SK-N-SH (cell line): ENCODE results near the gene RABGAP1L. TPM values are rescaled to one million over a fixed set of nuclear protein-coding genes. Genes with fewer than 3 reads are reported as not detected.
"Not testable (repeated sequence)": the region's sequence is repeated elsewhere in the genome, so short reads cannot be mapped to it uniquely, and the experiment has no call there.

Experiments used
- CTCF ChIA-PET: fragments of 300-600, 350-600 bp; formaldehyde crosslinking; extraction: SDS; loops from one replicate; lab custom pipeline; 2021; lab: Yijun Ruan, JAX
- POLR2A ChIA-PET: fragments of 350-600 bp; sonication (Branson Sonifier 250); formaldehyde crosslinking; extraction: SDS; loops from one replicate; lab custom pipeline; 2020; ENCODE audit warnings: antibody characterized with exemption, inconsistent platforms; lab: Yijun Ruan, JAX
- DNase-seq: peaks from one replicate; pipeline ENCODE4 v3.0.0; 2012
- H2AFZ ChIP-seq: fragments of 200-600 bp; sonication (generic); 2 replicates; pipeline ENCODE4 v1.8.1; 2016; ENCODE audit warnings: antibody characterized with exemption, mild to moderate bottlenecking, low read depth
- H3F3A ChIP-seq: fragments of 200-600 bp; sonication (generic); replicated peaks from 2 replicates; pipeline ENCODE3; 2016; ENCODE audit warnings: antibody characterized with exemption, mild to moderate bottlenecking; ENCODE audit not compliant: insufficient read depth
- H3K27ac ChIP-seq, 2 experiments: fragments of 200-500 bp in 1 of 2; fragments of 200-600 bp in 1 of 2; sonication (Bioruptor generic) in 1 of 2; sonication (generic), shearing (Covaris generic) in 1 of 2; 2 replicates each; pipeline versions ENCODE4 v1.5.1 to v1.6.1; 2014 to 2016; ENCODE audit warnings: low read depth in 2 of 2, inconsistent platforms in 1 of 2, low read length in 1 of 2, mild to moderate bottlenecking in 1 of 2, mixed read lengths in 1 of 2
- H3K27me3 ChIP-seq: fragments of 200-600 bp; sonication (generic), shearing (Covaris generic); 2 replicates; pipeline ENCODE4 v1.6.1; 2016; ENCODE audit warnings: mixed run types; ENCODE audit not compliant: insufficient read depth
- H3K36me3 ChIP-seq, 2 experiments: fragments of 200-500 bp in 1 of 2; fragments of 200-600 bp in 1 of 2; sonication (Bioruptor generic) in 1 of 2; sonication (generic) in 1 of 2; replicated peaks in 1 of 2; 2 replicates each; pipeline versions ENCODE3 to v1.5.1; 2014 to 2016; ENCODE audit warnings: low read length in 1 of 2, mild to moderate bottlenecking in 1 of 2; ENCODE audit not compliant: insufficient read depth in 2 of 2, control insufficient read depth in 1 of 2
- H3K4me1 ChIP-seq, 2 experiments: fragments of 200-500 bp in 1 of 2; fragments of 200-600 bp in 1 of 2; sonication (Bioruptor generic) in 1 of 2; sonication (generic), shearing (Covaris generic) in 1 of 2; 2 replicates each; pipeline versions ENCODE4 v1.5.1 to v1.6.1; 2014 to 2016; ENCODE audit warnings: low read depth in 1 of 2, low read length in 1 of 2, mixed run types in 1 of 2; ENCODE audit not compliant: insufficient read depth in 2 of 2, control insufficient read depth in 1 of 2
- H3K4me2 ChIP-seq: fragments of 200-600 bp; sonication (generic), shearing (Covaris generic); 2 replicates; pipeline ENCODE4 v1.6.1; 2017; ENCODE audit warnings: mixed run types
- H3K4me3 ChIP-seq, 2 experiments: fragments of 200-500 bp in 1 of 2; fragments of 200-600 bp in 1 of 2; sonication (Bioruptor generic) in 1 of 2; sonication (generic), shearing (Covaris generic) in 1 of 2; 2 replicates each; pipeline versions ENCODE4 v1.5.1 to v1.8.1; 2014 to 2016; ENCODE audit warnings: low read depth in 2 of 2, inconsistent platforms in 1 of 2, low read length in 1 of 2, mild to moderate bottlenecking in 1 of 2, mixed read lengths in 1 of 2, moderate library complexity in 1 of 2
- H3K79me2 ChIP-seq: fragments of 200-600 bp; sonication (generic); 2 replicates; pipeline ENCODE4 v1.8.1; 2017; ENCODE audit warnings: mild to moderate bottlenecking; ENCODE audit not compliant: insufficient read depth
- H3K9ac ChIP-seq: fragments of 200-600 bp; sonication (generic); 2 replicates; pipeline ENCODE4 v1.6.1; 2017; ENCODE audit warnings: mixed run types
- H3K9me2 ChIP-seq: fragments of 200-600 bp; sonication (generic); 2 replicates; pipeline ENCODE4 v1.6.1; 2017; ENCODE audit warnings: mixed run types
- H3K9me3 ChIP-seq: fragments of 200-600 bp; sonication (generic); 2 replicates; pipeline ENCODE4 v1.6.1; 2017; ENCODE audit warnings: mixed run types, mild to moderate bottlenecking, moderate library complexity
- H4K20me1 ChIP-seq: fragments of 200-600 bp; sonication (generic); 2 replicates; pipeline ENCODE4 v1.6.1; 2017; ENCODE audit warnings: mild to moderate bottlenecking, mixed run types; ENCODE audit not compliant: insufficient read depth
- ELF1 ChIP-seq: IDR thresholded peaks from 2 replicates; pipeline ENCODE4 v1.4.0; 2012
- EZH2phosphoT487 ChIP-seq: fragments of 200-600 bp; sonication (generic); IDR thresholded peaks from 2 replicates; pipeline ENCODE4 v1.6.1; 2017; ENCODE audit warnings: low read depth, mixed run types, mild to moderate bottlenecking, antibody characterized with exemption, moderate library complexity, borderline replicate concordance
- JUND ChIP-seq: IDR thresholded peaks from 2 replicates; pipeline ENCODE4 v1.4.0; 2012
- RCOR1 ChIP-seq: fragments of 150-350 bp; IDR thresholded peaks from 2 replicates; pipeline ENCODE4 v1.6.1; 2017; ENCODE audit warnings: antibody characterized with exemption, low read length
- WGBS: methylation state at CpG from one replicate; pipeline ENCODE4 v1.1.6; 2017; ENCODE audit warnings: low lambda C conversion rate; 5-methylcytosine and 5-hydroxymethylcytosine counted together
- polyA plus RNA-seq, 3 experiments: library from polyadenylated mRNA; depleted of rRNA; stranded (reverse); fragments of >200 nt; gene quantifications; 2 replicates each; pipeline ENCODE4 v1.2.3, GENCODE V29; 2012
- TF ChIP-seq, protein P1 (sequence below): IDR thresholded peaks from 2 replicates; pipeline ENCODE4; 2012
- TF ChIP-seq, protein P2 (sequence below): IDR thresholded peaks from 2 replicates; pipeline ENCODE4 v1.4.0; 2012; ENCODE audit warnings: low read depth, borderline replicate concordance
- TF ChIP-seq, protein P3 (sequence below): IDR thresholded peaks from 2 replicates; pipeline ENCODE4 v1.4.0; 2012; ENCODE audit warnings: low read depth
- TF ChIP-seq, protein P4 (sequence below): IDR thresholded peaks from 2 replicates; pipeline ENCODE4 v1.6.1; 2012; ENCODE audit warnings: mild to moderate bottlenecking, low read depth, low read length, moderate library complexity
- TF ChIP-seq, protein P5 (sequence below): fragments of 200-600 bp; sonication (generic); IDR thresholded peaks from 2 replicates; pipeline ENCODE4 v1.6.1; 2017; ENCODE audit warnings: antibody characterized with exemption, mild to moderate bottlenecking, moderate library complexity

The RABGAP1L gene
- polyA plus RNA-seq, 1 of the 3 experiments (the other 2 are of a cell fraction) = 7.2 TPM

DNA sequence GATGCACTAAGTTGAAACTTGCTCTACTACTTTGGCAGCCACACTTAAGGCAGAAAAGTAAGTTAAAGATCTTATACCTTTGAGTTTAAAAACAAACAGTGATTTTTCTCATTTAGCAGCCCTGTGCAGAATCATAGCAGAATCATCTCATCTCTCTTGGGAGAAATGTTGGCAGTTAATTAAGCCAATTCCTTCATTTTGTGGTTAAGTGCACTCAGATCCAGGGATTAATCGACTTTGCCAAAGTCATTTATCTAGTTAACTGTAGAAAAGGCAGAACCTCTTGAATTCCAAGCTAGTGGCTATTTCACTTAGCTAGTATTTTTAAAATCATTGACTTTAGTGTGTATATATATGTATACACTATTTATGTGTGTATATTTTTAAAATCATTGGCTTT is 413.5 kb downstream of the RABGAP1L start (continued):
- TF ChIP-seq, protein P1, sequence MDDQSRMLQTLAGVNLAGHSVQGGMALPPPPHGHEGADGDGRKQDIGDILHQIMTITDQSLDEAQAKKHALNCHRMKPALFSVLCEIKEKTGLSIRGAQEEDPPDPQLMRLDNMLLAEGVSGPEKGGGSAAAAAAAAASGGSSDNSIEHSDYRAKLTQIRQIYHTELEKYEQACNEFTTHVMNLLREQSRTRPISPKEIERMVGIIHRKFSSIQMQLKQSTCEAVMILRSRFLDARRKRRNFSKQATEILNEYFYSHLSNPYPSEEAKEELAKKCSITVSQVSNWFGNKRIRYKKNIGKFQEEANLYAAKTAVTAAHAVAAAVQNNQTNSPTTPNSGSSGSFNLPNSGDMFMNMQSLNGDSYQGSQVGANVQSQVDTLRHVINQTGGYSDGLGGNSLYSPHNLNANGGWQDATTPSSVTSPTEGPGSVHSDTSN = no peak
- TF ChIP-seq, protein P2, sequence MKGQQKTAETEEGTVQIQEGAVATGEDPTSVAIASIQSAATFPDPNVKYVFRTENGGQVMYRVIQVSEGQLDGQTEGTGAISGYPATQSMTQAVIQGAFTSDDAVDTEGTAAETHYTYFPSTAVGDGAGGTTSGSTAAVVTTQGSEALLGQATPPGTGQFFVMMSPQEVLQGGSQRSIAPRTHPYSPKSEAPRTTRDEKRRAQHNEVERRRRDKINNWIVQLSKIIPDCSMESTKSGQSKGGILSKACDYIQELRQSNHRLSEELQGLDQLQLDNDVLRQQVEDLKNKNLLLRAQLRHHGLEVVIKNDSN = no peak
- TF ChIP-seq ELF1 (no peak), JUND (no peak), EZH2phosphoT487 (no peak), RCOR1 (no peak)
- TF ChIP-seq, protein P3, sequence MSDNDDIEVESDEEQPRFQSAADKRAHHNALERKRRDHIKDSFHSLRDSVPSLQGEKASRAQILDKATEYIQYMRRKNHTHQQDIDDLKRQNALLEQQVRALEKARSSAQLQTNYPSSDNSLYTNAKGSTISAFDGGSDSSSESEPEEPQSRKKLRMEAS = no peak
- TF ChIP-seq, protein P4, sequence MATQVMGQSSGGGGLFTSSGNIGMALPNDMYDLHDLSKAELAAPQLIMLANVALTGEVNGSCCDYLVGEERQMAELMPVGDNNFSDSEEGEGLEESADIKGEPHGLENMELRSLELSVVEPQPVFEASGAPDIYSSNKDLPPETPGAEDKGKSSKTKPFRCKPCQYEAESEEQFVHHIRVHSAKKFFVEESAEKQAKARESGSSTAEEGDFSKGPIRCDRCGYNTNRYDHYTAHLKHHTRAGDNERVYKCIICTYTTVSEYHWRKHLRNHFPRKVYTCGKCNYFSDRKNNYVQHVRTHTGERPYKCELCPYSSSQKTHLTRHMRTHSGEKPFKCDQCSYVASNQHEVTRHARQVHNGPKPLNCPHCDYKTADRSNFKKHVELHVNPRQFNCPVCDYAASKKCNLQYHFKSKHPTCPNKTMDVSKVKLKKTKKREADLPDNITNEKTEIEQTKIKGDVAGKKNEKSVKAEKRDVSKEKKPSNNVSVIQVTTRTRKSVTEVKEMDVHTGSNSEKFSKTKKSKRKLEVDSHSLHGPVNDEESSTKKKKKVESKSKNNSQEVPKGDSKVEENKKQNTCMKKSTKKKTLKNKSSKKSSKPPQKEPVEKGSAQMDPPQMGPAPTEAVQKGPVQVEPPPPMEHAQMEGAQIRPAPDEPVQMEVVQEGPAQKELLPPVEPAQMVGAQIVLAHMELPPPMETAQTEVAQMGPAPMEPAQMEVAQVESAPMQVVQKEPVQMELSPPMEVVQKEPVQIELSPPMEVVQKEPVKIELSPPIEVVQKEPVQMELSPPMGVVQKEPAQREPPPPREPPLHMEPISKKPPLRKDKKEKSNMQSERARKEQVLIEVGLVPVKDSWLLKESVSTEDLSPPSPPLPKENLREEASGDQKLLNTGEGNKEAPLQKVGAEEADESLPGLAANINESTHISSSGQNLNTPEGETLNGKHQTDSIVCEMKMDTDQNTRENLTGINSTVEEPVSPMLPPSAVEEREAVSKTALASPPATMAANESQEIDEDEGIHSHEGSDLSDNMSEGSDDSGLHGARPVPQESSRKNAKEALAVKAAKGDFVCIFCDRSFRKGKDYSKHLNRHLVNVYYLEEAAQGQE = no peak
- TF ChIP-seq, protein P5, sequence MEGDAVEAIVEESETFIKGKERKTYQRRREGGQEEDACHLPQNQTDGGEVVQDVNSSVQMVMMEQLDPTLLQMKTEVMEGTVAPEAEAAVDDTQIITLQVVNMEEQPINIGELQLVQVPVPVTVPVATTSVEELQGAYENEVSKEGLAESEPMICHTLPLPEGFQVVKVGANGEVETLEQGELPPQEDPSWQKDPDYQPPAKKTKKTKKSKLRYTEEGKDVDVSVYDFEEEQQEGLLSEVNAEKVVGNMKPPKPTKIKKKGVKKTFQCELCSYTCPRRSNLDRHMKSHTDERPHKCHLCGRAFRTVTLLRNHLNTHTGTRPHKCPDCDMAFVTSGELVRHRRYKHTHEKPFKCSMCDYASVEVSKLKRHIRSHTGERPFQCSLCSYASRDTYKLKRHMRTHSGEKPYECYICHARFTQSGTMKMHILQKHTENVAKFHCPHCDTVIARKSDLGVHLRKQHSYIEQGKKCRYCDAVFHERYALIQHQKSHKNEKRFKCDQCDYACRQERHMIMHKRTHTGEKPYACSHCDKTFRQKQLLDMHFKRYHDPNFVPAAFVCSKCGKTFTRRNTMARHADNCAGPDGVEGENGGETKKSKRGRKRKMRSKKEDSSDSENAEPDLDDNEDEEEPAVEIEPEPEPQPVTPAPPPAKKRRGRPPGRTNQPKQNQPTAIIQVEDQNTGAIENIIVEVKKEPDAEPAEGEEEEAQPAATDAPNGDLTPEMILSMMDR = no peak

DNA sequence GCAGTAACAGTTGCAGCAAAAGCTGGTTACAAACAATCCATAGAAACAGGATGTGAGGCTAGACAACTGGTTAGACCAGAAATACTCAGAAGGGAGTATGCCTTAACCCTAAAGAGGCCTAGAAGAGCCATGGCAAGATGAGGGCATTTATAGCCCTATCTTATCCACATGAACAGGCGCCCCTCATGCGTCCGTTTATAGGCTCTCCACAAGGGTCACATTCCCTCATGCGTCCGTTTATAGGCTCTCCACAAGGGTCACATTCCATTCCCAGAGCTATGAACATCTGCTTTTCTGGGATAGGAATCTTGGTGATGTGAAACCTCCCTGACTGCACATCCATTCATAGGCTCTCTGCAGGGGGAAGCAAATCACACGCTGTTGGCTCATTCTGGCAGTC is 416.8 kb downstream of the RABGAP1L start:
- H3K4me2 ChIP-seq, H2AFZ ChIP-seq, H3K9ac ChIP-seq, H3K4me3 ChIP-seq, H4K20me1 ChIP-seq, H3K27ac ChIP-seq, CTCF ChIA-PET, H3K9me2 ChIP-seq, H3K4me1 ChIP-seq, H3K27me3 ChIP-seq, H3K79me2 ChIP-seq, POLR2A ChIA-PET, DNase-seq, H3K9me3 ChIP-seq, H3K36me3 ChIP-seq, H3F3A ChIP-seq: not testable (repeated sequence)
- WGBS = 96% methylated on average over 4 of the region's 6 CpGs
